HepG2 (cell line): ENCODE measurements around the gene NFE2L2. TPM values are rescaled to one million over a fixed set of nuclear protein-coding genes. Genes with fewer than 3 reads are reported as not detected.
A peak's percentile ranks its signal among the peaks of the same experiment; 100 is the strongest.

Source experiments
- ASH2L ChIP-seq: fragments of 300-600, 200-600 bp; sonication (generic); IDR thresholded peaks from 2 replicates; pipeline ENCODE4 v1.7.0; 2017; ENCODE audit warnings: low read depth, mild to moderate bottlenecking, moderate library complexity, mixed read lengths, low read length; ENCODE audit not compliant: insufficient read length
- FOXM1 ChIP-seq: sonication (generic); formaldehyde crosslinking; IDR thresholded peaks from 2 replicates; pipeline ENCODE4 v1.5.0; 2020; ENCODE audit warnings: missing genetic modification reagents
- GATA4 ChIP-seq: sonication (generic); IDR thresholded peaks from 2 replicates; pipeline ENCODE4 v1.6.1; 2016; ENCODE audit warnings: antibody characterized with exemption, low read depth, borderline replicate concordance
- KAT2B ChIP-seq: fragments of 150-350 bp; IDR thresholded peaks from 2 replicates; pipeline ENCODE4 v1.6.1; 2014; ENCODE audit warnings: low read depth, low read length, borderline replicate concordance
- PBX2 ChIP-seq: IDR thresholded peaks from 2 replicates; pipeline ENCODE4 v1.6.1; 2016; ENCODE audit warnings: control low read depth
- SMAD1 ChIP-seq: sonication (generic); formaldehyde crosslinking; IDR thresholded peaks from 2 replicates; pipeline ENCODE4 v1.4.0; 2020; ENCODE audit warnings: missing genetic modification reagents, low read depth, mild to moderate bottlenecking, borderline replicate concordance
- SPEN ChIP-seq: sonication (generic); formaldehyde crosslinking; IDR thresholded peaks from 2 replicates; pipeline ENCODE4 v1.5.1; 2020; ENCODE audit warnings: low read depth, mild to moderate bottlenecking, missing genetic modification reagents
- SRY ChIP-seq: sonication (generic); formaldehyde crosslinking; IDR thresholded peaks from 2 replicates; pipeline ENCODE4 v1.8.0; 2022; ENCODE audit warnings: mild to moderate bottlenecking, missing genetic modification reagents
- SSRP1 ChIP-seq: IDR thresholded peaks from 2 replicates; pipeline ENCODE4 v1.6.1; 2016; ENCODE audit warnings: control low read depth
- TEAD2 ChIP-seq: sonication (generic); formaldehyde crosslinking; IDR thresholded peaks from 2 replicates; pipeline ENCODE4 v1.9.0; 2021; ENCODE audit warnings: missing genetic modification reagents
- TFAP4 ChIP-seq: sonication (generic); IDR thresholded peaks from 2 replicates; pipeline ENCODE4 v1.6.1; 2016; ENCODE audit warnings: low read depth, borderline replicate concordance
- XBP1 ChIP-seq: sonication (generic); formaldehyde crosslinking; IDR thresholded peaks from 2 replicates; pipeline ENCODE4 v1.5.0; 2020; ENCODE audit warnings: missing genetic modification reagents
- ZBTB38 ChIP-seq: sonication (generic); formaldehyde crosslinking; IDR thresholded peaks from 2 replicates; pipeline ENCODE4 v1.5.1; 2020; ENCODE audit warnings: mild to moderate bottlenecking, missing genetic modification reagents
- ZFX ChIP-seq: sonication (generic); formaldehyde crosslinking; IDR thresholded peaks from 2 replicates; pipeline ENCODE4 v1.4.0; 2020; ENCODE audit warnings: mild to moderate bottlenecking, low read depth, missing genetic modification reagents, moderate library complexity
- ZHX2 ChIP-seq, 2 experiments: sonication (generic) in 1 of 2; formaldehyde crosslinking in 1 of 2; IDR thresholded peaks; 2 replicates each; pipeline versions ENCODE4 v1.6.1 to v1.9.0; 2014 to 2022; ENCODE audit warnings: antibody characterized with exemption in 1 of 2, borderline replicate concordance in 1 of 2, inconsistent platforms in 1 of 2, low read depth in 1 of 2, missing genetic modification reagents in 1 of 2
- ZMAT3 ChIP-seq: sonication (generic); formaldehyde crosslinking; conservative IDR thresholded peaks from 2 replicates; pipeline ENCODE4 v1.7.0; 2021; ENCODE audit warnings: missing genetic modification reagents
- ZMYM2 ChIP-seq: sonication (generic); formaldehyde crosslinking; IDR thresholded peaks from 2 replicates; pipeline ENCODE4 v1.8.0; 2022; ENCODE audit warnings: mild to moderate bottlenecking, missing genetic modification reagents
- ZMYM4 ChIP-seq: sonication (generic); formaldehyde crosslinking; IDR thresholded peaks from 2 replicates; pipeline ENCODE4 v1.8.1; 2023; ENCODE audit warnings: mild to moderate bottlenecking, missing genetic modification reagents
- ZNF441 ChIP-seq: sonication (generic); formaldehyde crosslinking; IDR thresholded peaks from 2 replicates; pipeline ENCODE4 v1.7.0; 2021; ENCODE audit warnings: missing genetic modification reagents, borderline replicate concordance
- ZNF556 ChIP-seq: sonication (generic); formaldehyde crosslinking; IDR thresholded peaks from 2 replicates; pipeline ENCODE4 v1.4.0; 2020; ENCODE audit warnings: mild to moderate bottlenecking, missing genetic modification reagents, borderline replicate concordance
- ZNF816 ChIP-seq: sonication (generic); formaldehyde crosslinking; IDR thresholded peaks from 2 replicates; pipeline ENCODE4 v1.8.0; 2022; ENCODE audit warnings: missing genetic modification reagents, mild to moderate bottlenecking, borderline replicate concordance
- polyA plus RNA-seq, 8 experiments: library from polyadenylated mRNA; depleted of rRNA in 3 of 8; stranded (reverse) in 7 of 8; unstranded in 1 of 8; fragments of >200 nt; fragmentation: Illumina TruSeq in 4 of 8; extraction: Trizol in 4 of 8; gene quantifications; 2 replicates each; pipeline versions ENCODE4 v1.2.1 to v1.2.3, GENCODE V29; 2011 to 2016; ENCODE audit warnings: low read depth in 4 of 8, missing spikeins in 1 of 8, mixed read lengths in 1 of 8; ENCODE audit not compliant: insufficient read depth in 1 of 8
- total RNA-seq, 5 experiments: library from RNA; depleted of rRNA; stranded (reverse); fragments of >200 nt; fragmentation: Illumina TruSeq; extraction: Trizol; gene quantifications; 2 replicates each; pipeline ENCODE4 v1.2.3, GENCODE V29; 2016; ENCODE audit warnings: low read depth in 1 of 5

NFE2L2 gene
- total and polyA plus RNA-seq, 2 of the 13 experiments (the other 11 are each of a cell fraction or from before 2014, with no cell fraction given) = 84.6 to 215 TPM

GRCh38 chr2:177212891-177213856 lies 51.4 kb downstream of the NFE2L2 start (continued):
- peak; percentile 92 for TF ChIP-seq ASH2L
- peak; percentile 50; the same call in 1 of the 2 replicates for TF ChIP-seq TFAP4
- no peak for TF ChIP-seq ZMYM2 (CRISPR knock-in tag)
- TF ChIP-seq ZNF441 (CRISPR knock-in tag) = peak; percentile 84
- TF ChIP-seq SMAD1 = peak; percentile 19; the same call in 1 of the 2 replicates
- TF ChIP-seq ZFX = peak; percentile 60; the same call in 1 of the 2 replicates
- peak; percentile 92 for TF ChIP-seq ZHX2 (IDR thresholded peaks at IDR 0.05; ENCODE audit: low read depth)
- no peak for TF ChIP-seq ZHX2 (CRISPR knock-in tag; IDR thresholded peaks at IDR 0.05; ENCODE audit: borderline replicate concordance)
- TF ChIP-seq TEAD2 (CRISPR knock-in tag) = no peak
- TF ChIP-seq ZMAT3 (CRISPR knock-in tag) = peak; percentile 59; the same call in 1 of the 2 replicates
- no peak for TF ChIP-seq GATA4
- 0 out of 2 replicates have a peak, but pooled peaks have one; percentile 47 for TF ChIP-seq PBX2 (CRISPR knock-in tag)
- 0 out of 2 replicates have a peak, but pooled peaks have one; percentile 34 for TF ChIP-seq SRY (CRISPR knock-in tag)
- no peak for TF ChIP-seq XBP1
- TF ChIP-seq ZNF816 (CRISPR knock-in tag) = no peak; the same call in 1 of the 2 replicates
- no peak for TF ChIP-seq FOXM1
- peak; percentile 81; the same call in 1 of the 2 replicates for TF ChIP-seq SPEN (CRISPR knock-in tag)
- TF ChIP-seq ZBTB38 (CRISPR knock-in tag) = peak; percentile 90
- no peak for TF ChIP-seq KAT2B
- TF ChIP-seq SSRP1 (CRISPR knock-in tag) = peak; percentile 89
- TF ChIP-seq ZNF556 (CRISPR knock-in tag) = no peak; the same call in 1 of the 2 replicates
- TF ChIP-seq ZMYM4 (CRISPR knock-in tag) = peak; percentile 78; the same call in 1 of the 2 replicates
